ENCODE results near the gene OR10H2. TPM values are rescaled to one million over a fixed set of nuclear protein-coding genes. Genes with fewer than 3 reads are reported as not detected.

OR10H2 gene
- total and polyA plus RNA-seq, 12 donors: not detected

DNA sequence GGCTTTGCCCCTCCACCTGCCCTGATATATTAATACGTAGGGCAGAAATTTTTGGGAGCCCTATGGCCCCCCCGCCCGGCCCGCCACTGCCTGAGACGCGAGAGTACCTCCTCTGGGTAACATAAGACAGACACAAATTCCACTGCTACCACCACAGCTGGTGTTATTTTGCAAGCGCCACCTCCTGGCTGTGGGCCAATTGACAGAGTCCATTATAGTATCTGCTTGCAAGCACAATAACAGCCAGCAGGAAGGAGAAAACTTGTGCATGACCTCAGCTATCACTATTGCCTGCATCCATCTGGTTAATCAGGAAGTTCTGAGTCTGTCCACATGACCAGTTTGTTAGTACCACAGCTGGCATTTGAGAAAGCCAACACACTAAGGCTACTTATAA lies 25.3 kb upstream of the OR10H2 start:
- no peak overlapping the region for H3K4me3 ChIP-seq
- H3K4me1 ChIP-seq: peaks cover 0 to 17% (median 12%) of the 10 kb centered on the region in 9 donors
- intact Hi-C loops (cut with DNase I): no loop called here
- ATAC-seq (peak; percentile 79 to 94 (median 92)), DNase-seq (peak; percentile 76 to 83)
- no peak for TF ChIP-seq CTCF (IDR thresholded peaks at IDR 0.05)
- WGBS, 2 donors: 3 to 6% methylated on average over 7 of the region's 7 CpGs
- no peak overlapping the region for H3K27ac ChIP-seq
- H3K9me3 ChIP-seq: peaks cover 0 to 21% (median 0%) of the 10 kb centered on the region in 11 donors
- H3K36me3 ChIP-seq: peaks cover 0 to 11% (median 0%) of the 10 kb centered on the region in 9 donors
- H3K27me3 ChIP-seq: no peaks in the 10 kb centered on the region

DNA sequence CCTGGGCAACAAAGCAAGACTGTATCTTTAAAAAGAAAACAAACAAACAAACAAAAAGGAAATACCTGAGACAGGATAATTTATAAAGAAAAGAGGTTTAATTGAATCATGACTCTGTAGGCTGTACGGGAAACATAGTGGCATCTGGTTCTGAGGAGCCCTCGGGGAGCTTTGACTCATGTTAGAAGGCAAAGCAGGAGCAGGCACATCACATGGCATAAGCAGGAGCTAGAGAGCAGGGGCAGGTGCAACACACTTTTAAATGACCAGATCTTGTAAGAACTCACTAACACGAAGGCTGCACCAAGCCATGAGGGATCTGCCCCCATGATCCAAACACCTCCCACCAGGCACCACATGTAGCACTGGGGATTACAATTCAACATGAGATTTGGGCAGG lies 13.2 kb upstream of the OR10H2 start:
- TF ChIP-seq CTCF (IDR thresholded peaks at IDR 0.05): no peak

GRCh38 chr19:15715642-15716041 lies 12.2 kb upstream of the OR10H2 start:
- 88 to 93% methylated on average over 1 of the region's 1 CpG for WGBS, 2 donors
- Histone ChIP-seq H3K27me3 (peaks cover 0 to 19% (median 13%) of the 10 kb centered on the region in 7 donors), H3K4me3 (no peak overlapping the region), H3K4me1 (no peaks in the 10 kb centered on the region), H3K27ac (no peak overlapping the region), H3K9me3 (peaks cover 0 to 15% (median 0%) of the 10 kb centered on the region in 11 donors), H3K36me3 (no peaks in the 10 kb centered on the region)
- intact Hi-C loops (cut with DNase I): no loop called here
- no peak for DNase-seq
- TF ChIP-seq CTCF (IDR thresholded peaks at IDR 0.05): no peak
- no peak for ATAC-seq

More for the DNA sequence above, 13.2 kb upstream of the OR10H2 start:
- DNase-seq: no peak
- Histone ChIP-seq H3K4me1 (no peaks in the 10 kb centered on the region), H3K36me3 (no peaks in the 10 kb centered on the region), H3K27me3 (peaks cover 0 to 19% (median 13%) of the 10 kb centered on the region in 7 donors), H3K9me3 (peaks cover 0 to 15% (median 0%) of the 10 kb centered on the region in 11 donors), H3K27ac (no peak overlapping the region), H3K4me3 (no peak overlapping the region)
- 56 to 66% methylated on average over 3 of the region's 3 CpGs for WGBS, 2 donors
- ATAC-seq: no peak
- intact Hi-C loops (cut with DNase I): no loop called here

GRCh38 chr19:15717809-15718208 lies 10.0 kb upstream of the OR10H2 start:
- Histone ChIP-seq H3K4me3 (no peak overlapping the region), H3K4me1 (no peaks in the 10 kb centered on the region), H3K27me3 (peaks cover 0 to 20% (median 13%) of the 10 kb centered on the region in 7 donors), H3K9me3 (peaks cover 0 to 10% (median 0%) of the 10 kb centered on the region in 11 donors), H3K36me3 (no peaks in the 10 kb centered on the region), H3K27ac (no peak overlapping the region)
- ATAC-seq (no peak), DNase-seq (no peak)
- intact Hi-C loops (cut with DNase I): no loop called here
- no peak for TF ChIP-seq CTCF (IDR thresholded peaks at IDR 0.05)
- 15 to 22% methylated on average over 6 of the region's 6 CpGs for WGBS, 2 donors
